GM19043 (cell line): ENCODE data around the gene PAPOLA.
"Not testable (repeated sequence)": the region's sequence is repeated elsewhere in the genome, so short reads cannot be mapped to it uniquely, and the experiment has no call there.

Source experiments
- ATAC-seq: cut with Tn5 transposase; IDR thresholded peaks from one replicate; pipeline ENCODE4 v1.9.1; 2021; ENCODE audit warnings: low read depth; ENCODE audit not compliant: unreplicated experiment

The PAPOLA gene

DNA sequence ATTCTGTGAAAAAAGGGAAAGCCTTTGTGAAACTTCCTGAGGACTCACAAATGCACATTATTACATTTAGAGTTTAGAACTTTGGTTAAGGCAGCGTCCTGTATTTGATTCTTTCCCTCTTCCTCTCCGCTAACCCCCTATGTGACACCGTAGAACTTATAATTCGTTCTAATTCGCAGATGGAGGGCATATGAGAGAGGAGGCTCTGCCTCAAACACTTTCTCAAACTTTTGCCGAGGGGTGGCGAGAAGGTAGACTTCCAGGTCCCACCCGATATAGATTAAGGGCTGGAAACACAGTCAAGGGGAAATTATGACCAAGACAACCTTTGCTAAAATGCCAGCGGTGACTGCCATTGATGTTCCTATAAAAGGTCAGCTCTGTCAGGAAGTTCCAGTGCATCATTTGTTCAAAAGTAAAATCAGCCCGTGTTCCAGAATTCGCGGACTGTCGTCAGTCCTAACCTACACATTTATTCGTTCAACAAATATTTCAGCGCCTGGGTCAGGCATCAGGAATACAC lies 904 bp upstream of the PAPOLA start:
- ATAC-seq: no peak

- ATAC-seq: peak; percentile 36
Measured at GRCh38 chr14:96502621-96503305, 581 bp downstream of the PAPOLA start.

GRCh38 chr14:96503306-96503679 lies 1.1 kb downstream of the PAPOLA start:
- no peak for ATAC-seq

GRCh38 chr14:96504353-96504752 lies 2.2 kb downstream of the PAPOLA start:
- ATAC-seq: not testable (repeated sequence)

DNA sequence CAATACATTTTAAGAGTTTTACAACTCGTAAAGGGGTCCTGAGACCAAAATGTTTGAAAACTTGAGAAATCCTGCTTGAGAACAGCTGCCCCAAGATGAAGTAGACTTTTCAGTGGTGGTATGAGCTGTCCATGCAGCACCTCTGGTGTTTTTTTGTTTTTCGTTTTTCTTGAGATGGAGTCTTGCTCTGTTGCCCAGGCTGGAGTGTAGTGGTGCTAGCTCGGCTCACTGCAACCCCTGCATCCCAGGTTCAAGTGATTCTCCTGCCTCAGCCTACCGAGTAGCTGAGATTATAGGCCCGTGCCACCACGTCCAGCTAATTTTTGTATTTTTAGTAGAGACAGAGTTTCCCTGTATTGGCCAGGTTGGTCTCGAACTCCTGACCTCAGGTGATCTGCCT lies 5.5 kb downstream of the PAPOLA start:
- no peak for ATAC-seq

DNA sequence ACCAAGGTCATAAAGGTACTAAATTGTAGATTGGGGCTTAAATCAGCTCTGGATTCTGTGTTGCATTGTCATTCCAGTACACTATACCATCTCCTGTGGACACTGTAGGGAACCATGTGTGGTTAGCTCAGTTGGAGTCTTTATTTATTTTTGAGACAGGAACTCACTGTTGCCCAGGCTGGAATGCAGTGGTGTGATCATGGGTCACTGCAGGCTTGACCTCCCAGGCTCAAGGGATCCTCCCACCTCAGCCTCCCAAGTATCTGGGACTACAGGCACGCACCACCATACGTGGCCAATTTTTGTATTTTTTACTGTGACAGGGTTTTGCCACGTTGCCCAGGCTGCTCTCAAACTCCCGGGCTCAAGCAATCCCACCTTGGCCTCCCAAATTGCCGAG lies 6.7 kb downstream of the PAPOLA start:
- ATAC-seq: no peak

GRCh38 chr14:96509457-96510090 lies 7.4 kb downstream of the PAPOLA start:
- no peak for ATAC-seq

- ATAC-seq: no peak
Measured at GRCh38 chr14:96511146-96511545, 9.0 kb downstream of the PAPOLA start.

- ATAC-seq: no peak
Measured at GRCh38 chr14:96511667-96512066, 9.5 kb downstream of the PAPOLA start.

GRCh38 chr14:96512122-96512521 lies 9.9 kb downstream of the PAPOLA start:
- no peak for ATAC-seq

- ATAC-seq: no peak
Measured at GRCh38 chr14:96512602-96513397, 10.6 kb downstream of the PAPOLA start.

- ATAC-seq: peak; percentile 39
Measured at GRCh38 chr14:96514694-96515093, 12.5 kb downstream of the PAPOLA start.

DNA sequence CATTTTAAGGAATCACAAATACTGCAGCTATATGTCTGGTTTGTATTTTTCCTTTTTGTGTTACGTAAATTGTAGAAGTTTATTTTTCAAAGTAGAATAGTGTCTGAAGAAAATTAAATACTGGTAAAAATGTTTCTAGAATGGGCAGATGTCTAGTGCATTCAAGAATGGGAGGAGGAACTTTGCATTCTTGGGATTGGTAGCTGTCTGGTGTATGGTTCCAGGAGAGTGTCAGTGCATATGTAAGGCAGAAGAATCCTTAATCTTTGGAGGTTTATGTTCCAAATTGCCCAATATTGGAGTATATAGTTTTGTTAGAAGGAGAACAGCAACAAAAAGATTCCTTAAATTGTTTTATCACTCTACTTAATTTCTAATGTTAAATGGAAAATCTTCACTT lies 13.5 kb downstream of the PAPOLA start:
- ATAC-seq: no peak

DNA sequence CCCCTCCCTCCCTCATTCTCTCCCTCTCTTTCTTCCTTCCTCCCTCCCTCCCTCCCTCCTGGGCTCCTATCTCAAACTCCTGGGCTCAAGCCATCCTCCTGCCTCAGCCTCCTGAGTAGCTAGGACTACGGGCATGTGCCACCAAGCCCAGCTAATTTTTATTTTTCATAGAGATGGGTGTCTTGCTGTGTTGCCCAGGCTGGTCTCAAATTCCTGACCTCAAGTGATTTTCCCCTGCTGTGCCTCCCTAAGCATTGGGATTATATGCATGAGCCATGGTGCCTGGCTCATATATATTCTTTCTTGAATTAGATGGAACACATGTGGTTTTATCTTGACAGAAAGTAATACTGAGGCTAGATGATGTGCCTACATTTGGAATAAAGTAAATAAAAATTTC lies 14.2 kb downstream of the PAPOLA start:
- ATAC-seq: no peak

GRCh38 chr14:96519970-96520369 lies 17.8 kb downstream of the PAPOLA start:
- ATAC-seq: peak; percentile 62

DNA sequence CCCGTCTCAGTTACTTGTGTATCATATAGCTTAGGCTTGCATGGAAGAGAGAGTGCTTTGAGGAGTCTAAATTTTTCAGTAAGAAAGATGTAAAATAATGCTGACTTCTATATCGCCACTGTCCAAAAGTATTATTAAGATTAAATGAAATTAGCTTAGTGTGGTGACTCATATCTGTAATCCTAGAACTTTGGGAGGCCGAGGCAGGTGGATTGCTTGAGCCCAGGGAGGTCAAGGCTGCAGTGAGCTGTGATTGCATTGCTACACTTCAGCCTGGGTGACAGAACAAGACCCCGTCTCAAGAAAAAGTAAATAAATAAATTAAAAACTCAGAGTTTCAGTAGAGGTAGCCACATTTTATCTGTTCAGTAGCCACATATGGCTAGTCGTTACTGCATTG lies 23.3 kb downstream of the PAPOLA start:
- ATAC-seq: no peak

DNA sequence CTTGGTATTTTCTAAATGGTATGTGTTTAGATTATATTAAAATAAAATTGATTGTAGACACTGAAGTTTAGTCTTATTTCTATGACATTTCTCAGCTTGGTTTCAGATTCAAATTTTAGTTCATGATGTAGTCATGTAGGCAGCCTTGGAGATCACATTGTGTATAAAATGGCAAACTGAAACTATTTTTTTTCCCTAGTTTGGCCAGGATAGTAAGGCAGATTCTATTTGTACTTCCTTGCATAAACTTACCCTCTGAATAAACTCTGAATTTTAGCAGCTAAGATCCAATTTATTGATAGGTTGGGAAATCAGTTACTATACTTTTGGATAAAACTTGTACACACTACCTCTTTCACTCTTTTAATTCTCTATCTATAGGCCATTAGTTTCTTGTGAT lies 30.4 kb downstream of the PAPOLA start:
- ATAC-seq: no peak

DNA sequence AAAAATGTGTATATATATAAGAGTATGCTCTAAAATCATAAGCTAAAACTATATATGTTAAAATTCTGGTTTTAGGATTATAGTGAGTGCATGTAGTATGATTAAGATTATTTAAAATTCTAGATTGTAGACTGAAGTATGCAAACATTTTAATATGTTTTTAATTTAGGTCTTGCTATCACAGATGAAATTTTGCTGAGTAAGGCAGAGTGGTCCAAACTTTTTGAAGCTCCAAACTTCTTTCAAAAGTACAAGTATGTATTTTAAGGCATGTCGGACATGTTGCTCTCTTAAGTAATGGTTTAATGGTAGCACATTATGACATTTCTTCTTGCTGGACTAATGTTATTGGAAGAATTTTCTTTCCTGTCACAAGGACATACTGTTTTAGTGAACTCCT lies 34.6 kb downstream of the PAPOLA start:
- no peak for ATAC-seq

GRCh38 chr14:96538097-96538989 lies 36.2 kb downstream of the PAPOLA start:
- no peak for ATAC-seq

GRCh38 chr14:96538990-96539317 lies 36.8 kb downstream of the PAPOLA start:
- no peak for ATAC-seq
